ENCODE measurements around the gene PIK3AP1.
"Not testable (repeated sequence)": the region's sequence is repeated elsewhere in the genome, so short reads cannot be mapped to it uniquely, and the experiment has no call there.

Gene PIK3AP1, protein sequence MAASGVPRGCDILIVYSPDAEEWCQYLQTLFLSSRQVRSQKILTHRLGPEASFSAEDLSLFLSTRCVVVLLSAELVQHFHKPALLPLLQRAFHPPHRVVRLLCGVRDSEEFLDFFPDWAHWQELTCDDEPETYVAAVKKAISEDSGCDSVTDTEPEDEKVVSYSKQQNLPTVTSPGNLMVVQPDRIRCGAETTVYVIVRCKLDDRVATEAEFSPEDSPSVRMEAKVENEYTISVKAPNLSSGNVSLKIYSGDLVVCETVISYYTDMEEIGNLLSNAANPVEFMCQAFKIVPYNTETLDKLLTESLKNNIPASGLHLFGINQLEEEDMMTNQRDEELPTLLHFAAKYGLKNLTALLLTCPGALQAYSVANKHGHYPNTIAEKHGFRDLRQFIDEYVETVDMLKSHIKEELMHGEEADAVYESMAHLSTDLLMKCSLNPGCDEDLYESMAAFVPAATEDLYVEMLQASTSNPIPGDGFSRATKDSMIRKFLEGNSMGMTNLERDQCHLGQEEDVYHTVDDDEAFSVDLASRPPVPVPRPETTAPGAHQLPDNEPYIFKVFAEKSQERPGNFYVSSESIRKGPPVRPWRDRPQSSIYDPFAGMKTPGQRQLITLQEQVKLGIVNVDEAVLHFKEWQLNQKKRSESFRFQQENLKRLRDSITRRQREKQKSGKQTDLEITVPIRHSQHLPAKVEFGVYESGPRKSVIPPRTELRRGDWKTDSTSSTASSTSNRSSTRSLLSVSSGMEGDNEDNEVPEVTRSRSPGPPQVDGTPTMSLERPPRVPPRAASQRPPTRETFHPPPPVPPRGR

DNA sequence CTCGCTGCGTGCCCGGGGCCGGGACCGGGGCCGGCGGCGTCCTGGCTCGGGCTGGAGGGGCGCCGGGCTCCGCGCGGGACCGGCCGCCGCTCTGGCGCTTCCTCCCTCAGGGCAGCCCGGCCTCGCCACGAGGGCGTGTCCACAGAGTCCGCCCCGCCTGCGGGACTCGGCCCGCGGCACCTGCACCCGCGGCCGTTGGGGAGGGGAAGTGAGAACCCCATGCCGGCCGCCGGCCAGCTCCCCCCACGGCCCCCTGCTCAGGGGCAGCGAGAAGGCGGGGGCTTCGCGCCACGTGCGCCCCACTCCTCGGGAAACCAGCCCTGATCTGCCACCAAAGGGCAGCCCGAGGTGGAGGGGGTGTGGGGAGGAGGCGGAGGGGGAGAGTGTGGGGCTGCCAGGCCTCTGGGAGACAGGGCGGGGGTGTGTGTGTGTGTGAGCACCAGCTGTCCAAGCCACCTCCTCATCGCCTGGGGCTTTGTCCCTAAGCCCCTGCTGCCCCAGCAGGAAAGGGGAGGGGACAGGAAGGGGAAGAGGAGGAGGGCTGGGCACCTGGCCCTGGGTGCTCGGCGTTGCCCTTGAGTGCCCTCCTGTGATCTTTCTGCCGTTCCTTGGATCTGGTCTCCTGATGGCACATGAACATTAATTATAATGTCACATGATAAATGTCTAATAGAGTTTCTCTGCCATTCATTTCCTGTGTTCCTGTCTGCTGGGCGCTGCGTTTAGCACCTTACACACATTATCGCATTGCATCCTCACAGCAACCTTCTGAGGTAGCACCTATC is at the start of gene PIK3AP1:
TSS of gene PIK3AP1 (minus strand) at position 93 of the 785 bp plus-strand sequence. CDS start 120 bp downstream, outside the sequence.
- no peaks in the 10 kb centered on the region for H3K9me3 ChIP-seq (ENCODE audit: low read length)
- no peaks in the 10 kb centered on the region for H3K36me3 ChIP-seq (ENCODE audit: insufficient read depth, low read length)
- peaks cover 9% of the 10 kb centered on the region for H3K4me1 ChIP-seq (ENCODE audit: insufficient read depth, low read length)
- peaks cover 5 to 7% of the 10 kb centered on the region in 2 donors for H3K27me3 ChIP-seq (ENCODE audit: control insufficient read depth in 1 of 2, insufficient read depth in 2 of 2, low read length in 2 of 2)
- H3K4me3 ChIP-seq (ENCODE audit: low read depth in 1 of 2, low read length in 2 of 2) = peak within 1 kb of the TSS; percentile 36 to 63
- no peak within 1 kb of the TSS for H3K27ac ChIP-seq (ENCODE audit: low read depth, low read length)
- no peak within 1 kb of the TSS for H3K9ac ChIP-seq (ENCODE audit: low read length)

DNA sequence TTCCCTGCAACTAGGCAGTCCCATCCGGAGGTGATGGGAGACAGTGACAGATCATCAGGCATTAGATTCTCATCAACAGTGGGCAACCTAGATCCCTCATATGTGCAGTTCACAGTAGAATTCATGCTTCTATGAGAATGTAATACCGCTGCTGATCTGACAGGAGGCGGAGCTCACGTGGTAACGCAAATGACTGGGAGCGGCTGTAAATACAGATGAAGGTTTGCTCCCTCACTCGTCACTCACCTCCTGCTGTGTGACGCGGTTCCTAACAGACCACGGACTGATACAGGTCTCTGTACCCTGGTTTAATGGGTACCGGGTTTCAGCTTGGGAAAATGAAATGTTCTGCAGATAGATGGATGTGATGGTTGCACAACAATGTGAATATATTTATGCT is 47.8 kb upstream of the PIK3AP1 start:
- Histone ChIP-seq H3K27me3 (ENCODE audit: control insufficient read depth in 1 of 2, insufficient read depth in 2 of 2, low read length in 2 of 2) (peaks cover 0 to 7% of the 10 kb centered on the region in 2 donors), H3K4me3 (ENCODE audit: low read depth in 1 of 2, low read length in 2 of 2) (no peak overlapping the region), H3K9ac (ENCODE audit: low read length) (no peak overlapping the region), H3K4me1 (ENCODE audit: insufficient read depth, low read length) (no peaks in the 10 kb centered on the region), H3K27ac (ENCODE audit: low read depth, low read length) (no peak overlapping the region), H3K9me3 (ENCODE audit: low read length) (no peaks in the 10 kb centered on the region), H3K36me3 (ENCODE audit: insufficient read depth, low read length) (no peaks in the 10 kb centered on the region)

DNA sequence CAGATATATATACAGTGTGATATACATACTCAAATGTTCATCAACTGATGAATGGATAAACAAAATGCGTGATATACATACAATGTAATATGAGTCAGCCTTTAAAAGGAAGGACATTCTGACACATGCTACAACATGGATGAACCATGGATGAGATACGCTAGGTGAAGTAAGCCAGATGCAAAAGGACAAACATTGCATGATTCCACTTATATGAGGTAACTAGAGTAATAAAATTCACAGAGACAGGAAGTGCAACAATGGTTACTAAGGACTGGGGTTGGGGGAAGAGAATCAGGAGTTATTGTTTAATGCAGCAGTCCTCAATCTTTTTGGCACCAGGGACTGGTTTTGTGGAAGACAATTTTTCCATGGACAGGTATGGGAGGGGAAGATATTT is 47.3 kb upstream of the PIK3AP1 start:
- Histone ChIP-seq H3K9me3 (ENCODE audit: low read length) (no peaks in the 10 kb centered on the region), H3K9ac (ENCODE audit: low read length) (no peak overlapping the region), H3K4me3 (ENCODE audit: low read depth in 1 of 2, low read length in 2 of 2) (no peak overlapping the region), H3K4me1 (ENCODE audit: insufficient read depth, low read length) (no peaks in the 10 kb centered on the region), H3K36me3 (ENCODE audit: insufficient read depth, low read length) (no peaks in the 10 kb centered on the region), H3K27ac (ENCODE audit: low read depth, low read length) (no peak overlapping the region), H3K27me3 (ENCODE audit: control insufficient read depth in 1 of 2, insufficient read depth in 2 of 2, low read length in 2 of 2) (peaks cover 0 to 7% of the 10 kb centered on the region in 2 donors)

DNA sequence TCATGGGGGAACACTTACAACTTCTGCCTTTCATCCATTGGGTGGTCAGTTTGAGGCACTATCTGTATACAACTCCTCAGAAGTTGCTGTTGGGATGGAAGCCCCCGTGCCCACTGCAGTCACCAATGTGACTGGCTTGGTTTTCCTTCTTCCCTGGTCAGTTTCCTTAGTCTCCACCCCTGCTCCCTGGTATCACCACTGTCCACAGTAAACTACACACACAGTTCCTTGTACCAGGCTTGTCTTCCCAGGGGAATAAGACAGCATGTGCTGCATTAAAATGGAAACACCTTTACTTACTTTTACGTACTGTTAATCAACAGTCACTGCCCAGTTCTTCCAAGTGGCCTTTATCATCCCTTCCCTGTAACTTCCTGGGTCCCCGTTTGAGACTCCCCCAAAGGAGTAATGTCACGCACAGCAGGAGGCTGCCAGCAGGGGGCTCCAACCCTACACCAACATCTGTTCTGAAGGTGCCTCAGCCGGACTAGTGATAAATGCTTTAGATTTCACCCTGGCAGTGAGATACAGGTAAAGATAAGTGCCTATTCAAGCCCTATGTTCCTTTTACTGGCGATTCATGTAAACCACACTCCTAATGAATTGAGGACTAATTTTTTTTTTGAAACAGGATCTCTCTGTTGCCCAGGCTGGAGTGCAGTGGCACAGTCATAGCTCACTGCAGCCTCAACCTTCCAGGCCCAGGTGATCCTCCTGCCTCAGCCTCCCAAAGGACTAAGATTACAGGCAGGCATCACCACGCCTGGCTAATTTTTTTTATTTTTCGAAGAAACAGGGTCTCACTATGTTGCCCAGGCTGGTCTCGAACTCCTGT is 45.3 kb upstream of the PIK3AP1 start:
- Histone ChIP-seq H3K27me3 (ENCODE audit: control insufficient read depth in 1 of 2, insufficient read depth in 2 of 2, low read length in 2 of 2) (peaks cover 0 to 7% of the 10 kb centered on the region in 2 donors), H3K4me3 (ENCODE audit: low read depth in 1 of 2, low read length in 2 of 2) (no peak overlapping the region), H3K4me1 (ENCODE audit: insufficient read depth, low read length) (no peaks in the 10 kb centered on the region), H3K36me3 (ENCODE audit: insufficient read depth, low read length) (no peaks in the 10 kb centered on the region), H3K9me3 (ENCODE audit: low read length) (no peaks in the 10 kb centered on the region), H3K9ac (ENCODE audit: low read length) (no peak overlapping the region), H3K27ac (ENCODE audit: low read depth, low read length) (no peak overlapping the region)

DNA sequence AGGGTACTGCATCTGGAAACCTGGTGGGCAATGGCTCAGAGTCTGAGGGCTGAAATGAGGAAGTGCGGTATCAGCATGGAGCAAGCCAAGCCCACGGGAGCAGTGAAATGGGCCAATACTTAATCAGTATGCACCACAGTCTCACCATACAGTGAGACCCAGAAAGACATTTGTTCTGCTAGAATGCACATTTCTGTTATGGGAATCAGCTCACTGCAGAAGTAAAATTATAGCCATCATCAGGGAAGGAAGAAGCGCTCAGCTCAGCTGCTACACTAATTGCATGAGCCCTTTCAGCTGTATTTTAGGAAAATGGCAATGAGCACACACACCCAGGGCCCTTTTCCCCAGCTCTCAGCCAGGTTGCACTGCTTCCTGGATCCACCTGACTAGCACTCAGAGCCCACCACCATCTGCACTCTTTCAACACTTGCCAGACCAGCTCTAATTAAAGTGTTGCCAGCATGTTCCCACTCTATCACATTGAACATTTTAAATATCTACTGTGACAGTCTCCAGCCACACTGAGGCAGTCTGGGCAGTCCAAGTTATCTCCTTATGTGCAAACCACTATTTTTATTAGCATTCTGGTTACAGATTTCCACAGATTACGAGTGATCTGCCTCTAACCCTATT is 44.2 kb upstream of the PIK3AP1 start:
- H3K27me3 ChIP-seq (ENCODE audit: control insufficient read depth in 1 of 2, insufficient read depth in 2 of 2, low read length in 2 of 2) = peaks cover 0 to 7% of the 10 kb centered on the region in 2 donors
- H3K4me1 ChIP-seq (ENCODE audit: insufficient read depth, low read length) = no peaks in the 10 kb centered on the region
- H3K9ac ChIP-seq (ENCODE audit: low read length) = no peak overlapping the region
- no peak overlapping the region for H3K27ac ChIP-seq (ENCODE audit: low read depth, low read length)
- H3K4me3 ChIP-seq (ENCODE audit: low read depth in 1 of 2, low read length in 2 of 2) = no peak overlapping the region
- no peaks in the 10 kb centered on the region for H3K9me3 ChIP-seq (ENCODE audit: low read length)
- no peaks in the 10 kb centered on the region for H3K36me3 ChIP-seq (ENCODE audit: insufficient read depth, low read length)

DNA sequence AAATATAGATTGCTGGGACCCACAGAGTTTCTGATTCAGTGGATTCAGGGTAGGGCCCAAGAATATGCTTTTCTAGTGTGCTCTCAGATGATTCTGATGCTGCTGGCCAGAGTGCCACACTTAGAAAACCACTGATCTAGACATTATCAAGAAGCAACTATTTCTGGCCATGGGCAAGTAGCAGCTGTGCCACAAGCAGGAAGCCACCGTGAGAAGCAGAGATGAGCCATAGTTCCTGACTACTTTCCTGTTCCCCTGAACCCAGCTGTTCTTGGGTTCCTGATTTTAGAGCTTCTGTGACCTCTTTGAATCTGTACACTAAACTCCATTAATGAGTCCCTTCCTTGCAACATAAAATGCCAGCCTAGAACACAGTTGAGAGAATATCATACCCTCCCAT is 38.1 kb upstream of the PIK3AP1 start:
- Histone ChIP-seq H3K36me3 (ENCODE audit: insufficient read depth, low read length) (no peaks in the 10 kb centered on the region), H3K9me3 (ENCODE audit: low read length) (no peaks in the 10 kb centered on the region), H3K27ac (ENCODE audit: low read depth, low read length) (no peak overlapping the region), H3K27me3 (ENCODE audit: control insufficient read depth in 1 of 2, insufficient read depth in 2 of 2, low read length in 2 of 2) (no peaks in the 10 kb centered on the region), H3K4me3 (ENCODE audit: low read depth in 1 of 2, low read length in 2 of 2) (no peak overlapping the region), H3K4me1 (ENCODE audit: insufficient read depth, low read length) (no peaks in the 10 kb centered on the region), H3K9ac (ENCODE audit: low read length) (no peak overlapping the region)

DNA sequence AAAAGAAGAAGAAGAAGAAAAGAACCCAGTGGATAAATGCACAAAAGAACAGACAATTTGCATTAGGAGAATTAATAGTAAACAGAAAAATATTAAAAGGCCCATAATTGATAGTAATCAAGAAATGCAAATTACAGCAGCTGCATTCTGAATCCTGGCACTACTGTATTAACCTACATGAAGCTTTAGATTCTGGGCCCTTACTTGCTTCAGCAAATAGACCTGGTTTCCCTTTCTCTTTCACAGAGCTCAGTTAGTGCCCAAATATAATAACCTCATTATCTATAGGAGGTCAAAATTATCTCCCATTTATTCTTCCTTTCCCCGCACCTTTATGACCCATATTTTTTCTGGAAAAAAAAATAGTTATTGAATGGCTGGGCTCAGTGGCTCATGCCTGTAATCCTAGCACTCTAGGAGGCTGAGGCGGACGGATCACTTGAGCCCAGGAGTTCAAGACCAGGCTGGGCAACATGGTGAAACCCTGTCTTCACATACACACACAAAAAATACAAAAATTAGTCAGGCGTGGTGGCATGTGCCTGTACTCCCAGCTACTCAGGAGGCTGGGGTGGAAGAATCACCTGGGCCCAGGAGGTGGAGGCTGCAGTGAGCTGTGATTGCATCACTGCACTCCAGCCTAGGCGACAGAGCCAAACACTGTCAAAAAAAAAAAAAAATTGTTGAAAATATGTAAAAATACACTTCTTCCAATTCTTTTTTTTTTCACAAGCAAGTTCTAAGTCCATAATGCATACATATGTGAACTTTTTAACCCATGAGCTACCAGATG is 36.0 kb upstream of the PIK3AP1 start:
- Histone ChIP-seq H3K4me3 (ENCODE audit: low read depth in 1 of 2, low read length in 2 of 2) (no peak overlapping the region), H3K9ac (ENCODE audit: low read length) (no peak overlapping the region), H3K27me3 (ENCODE audit: control insufficient read depth in 1 of 2, insufficient read depth in 2 of 2, low read length in 2 of 2) (no peaks in the 10 kb centered on the region), H3K36me3 (ENCODE audit: insufficient read depth, low read length) (no peaks in the 10 kb centered on the region), H3K27ac (ENCODE audit: low read depth, low read length) (no peak overlapping the region), H3K4me1 (ENCODE audit: insufficient read depth, low read length) (no peaks in the 10 kb centered on the region), H3K9me3 (ENCODE audit: low read length) (no peaks in the 10 kb centered on the region)

DNA sequence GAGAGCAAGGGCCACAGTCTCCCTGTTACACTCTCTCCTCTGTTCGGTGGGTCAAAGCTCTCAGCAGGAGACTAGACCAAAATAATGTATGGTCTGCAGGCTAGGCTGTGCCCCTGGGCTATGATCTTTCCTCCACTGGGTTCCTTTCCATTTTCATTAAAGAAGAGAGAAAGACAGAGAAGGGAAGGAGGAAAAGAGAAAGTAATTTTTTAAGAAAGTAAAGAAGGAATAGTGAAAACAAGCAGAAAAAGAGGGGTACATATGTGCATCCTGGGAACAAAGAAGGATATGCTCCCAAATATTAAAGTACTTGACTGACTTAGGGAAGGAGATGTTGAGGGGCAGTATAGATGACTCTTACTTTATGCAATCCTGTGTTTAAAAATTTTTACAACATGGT is 33.6 kb upstream of the PIK3AP1 start:
- H3K9ac ChIP-seq (ENCODE audit: low read length) = no peak overlapping the region
- no peaks in the 10 kb centered on the region for H3K9me3 ChIP-seq (ENCODE audit: low read length)
- H3K36me3 ChIP-seq (ENCODE audit: insufficient read depth, low read length) = no peaks in the 10 kb centered on the region
- no peak overlapping the region for H3K4me3 ChIP-seq (ENCODE audit: low read depth in 1 of 2, low read length in 2 of 2)
- H3K27ac ChIP-seq (ENCODE audit: low read depth, low read length) = no peak overlapping the region
- no peaks in the 10 kb centered on the region for H3K4me1 ChIP-seq (ENCODE audit: insufficient read depth, low read length)
- no peaks in the 10 kb centered on the region for H3K27me3 ChIP-seq (ENCODE audit: control insufficient read depth in 1 of 2, insufficient read depth in 2 of 2, low read length in 2 of 2)

DNA sequence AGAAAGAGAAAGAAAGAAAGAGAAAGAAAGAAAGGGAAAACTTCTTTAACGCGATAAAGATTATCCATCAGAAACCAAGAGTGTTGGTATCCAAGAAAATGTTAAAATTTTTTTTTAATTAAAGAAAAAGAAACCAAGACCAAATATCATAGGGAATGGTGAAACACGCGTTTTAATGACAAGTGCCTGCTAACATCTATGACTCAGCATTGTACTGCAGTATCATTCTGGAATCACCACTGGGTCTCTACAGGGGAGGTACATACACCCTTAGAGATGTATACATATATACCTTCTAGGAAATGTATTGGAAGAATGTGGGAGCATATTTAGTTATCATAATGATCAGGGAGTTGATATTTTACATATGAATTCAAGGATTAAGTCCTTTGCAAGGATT is 32.1 kb upstream of the PIK3AP1 start:
- Histone ChIP-seq H3K27me3 (ENCODE audit: control insufficient read depth in 1 of 2, insufficient read depth in 2 of 2, low read length in 2 of 2) (no peaks in the 10 kb centered on the region), H3K36me3 (ENCODE audit: insufficient read depth, low read length) (no peaks in the 10 kb centered on the region), H3K9me3 (ENCODE audit: low read length) (no peaks in the 10 kb centered on the region), H3K27ac (ENCODE audit: low read depth, low read length) (no peak overlapping the region), H3K4me1 (ENCODE audit: insufficient read depth, low read length) (no peaks in the 10 kb centered on the region), H3K4me3 (ENCODE audit: low read depth in 1 of 2, low read length in 2 of 2) (no peak overlapping the region), H3K9ac (ENCODE audit: low read length) (no peak overlapping the region)

DNA sequence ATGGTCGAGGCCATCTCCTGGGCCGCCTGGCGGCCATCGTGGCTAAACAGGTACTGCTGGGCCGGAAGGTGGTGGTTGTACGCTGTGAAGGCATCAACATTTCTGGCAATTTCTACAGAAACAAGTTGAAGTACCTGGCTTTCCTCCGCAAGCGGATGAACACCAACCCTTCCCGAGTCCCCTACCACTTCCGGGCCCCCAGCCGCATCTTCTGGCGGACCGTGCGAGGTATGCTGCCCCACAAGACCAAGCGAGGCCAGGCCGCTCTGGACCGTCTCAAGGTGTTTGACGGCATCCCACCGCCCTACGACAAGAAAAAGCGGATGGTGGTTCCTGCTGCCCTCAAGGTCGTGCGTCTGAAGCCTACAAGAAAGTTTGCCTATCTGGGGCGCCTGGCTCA is 30.0 kb upstream of the PIK3AP1 start:
- not testable (repeated sequence) for H3K9me3 ChIP-seq (ENCODE audit: low read length); H3K27me3 ChIP-seq (ENCODE audit: control insufficient read depth in 1 of 2, insufficient read depth in 2 of 2, low read length in 2 of 2); H3K36me3 ChIP-seq (ENCODE audit: insufficient read depth, low read length); H3K4me1 ChIP-seq (ENCODE audit: insufficient read depth, low read length); H3K4me3 ChIP-seq (ENCODE audit: low read depth in 1 of 2, low read length in 2 of 2); H3K9ac ChIP-seq (ENCODE audit: low read length); H3K27ac ChIP-seq (ENCODE audit: low read depth, low read length)
